Measurements from ENCODE around the gene NDUFB8. TPM values are rescaled to one million over a fixed set of nuclear protein-coding genes. Genes with fewer than 3 reads are reported as not detected.

NDUFB8 gene
- total and polyA plus RNA-seq, 2 donors from 2014 or later: 162 to 638 TPM

- no peaks in the 10 kb centered on the region for H3K36me3 ChIP-seq (ENCODE audit: control insufficient read depth in 2 of 3, insufficient read depth in 3 of 3, low read length in 3 of 3)
- H3K9me3 ChIP-seq (ENCODE audit: control insufficient read depth in 2 of 3, insufficient read depth in 1 of 3, low read length in 3 of 3): no peaks in the 10 kb centered on the region
- H3K9ac ChIP-seq (ENCODE audit: low read length in 3 of 3): no peak overlapping the region
- no peak for FAIRE-seq
- H3K27me3 ChIP-seq (ENCODE audit: control insufficient read depth, insufficient read depth, low read length): peaks cover 5% of the 10 kb centered on the region
- H3K4me3 ChIP-seq (ENCODE audit: low read length in 3 of 3): no peak overlapping the region
- intact Hi-C loops (cut with DNase I): loop anchor here (10.0 kb wide), 1 partner anchor 313 kb away; no protein-coding TSS in a partner anchor
- TF ChIP-seq CTCF (IDR thresholded peaks at IDR 0.05; ENCODE audit: borderline replicate concordance, extremely low read depth, insufficient read depth): peak; percentile 99
- no peaks in the 10 kb centered on the region for H3K4me1 ChIP-seq (ENCODE audit: control insufficient read depth in 2 of 3, insufficient read depth in 2 of 3, low read depth in 1 of 3, low read length in 3 of 3)
- no peak overlapping the region for H3K27ac ChIP-seq (ENCODE audit: low read depth in 2 of 2, low read length in 2 of 2)
- peak; percentile 90 to 94 (median 93) for DNase-seq
Observed at GRCh38 chr10:100562008-100562672, 32.5 kb upstream of the NDUFB8 start.

- Histone ChIP-seq H3K9me3 (ENCODE audit: control insufficient read depth in 2 of 3, insufficient read depth in 1 of 3, low read length in 3 of 3) (no peaks in the 10 kb centered on the region), H3K27me3 (ENCODE audit: control insufficient read depth, insufficient read depth, low read length) (peaks cover 5% of the 10 kb centered on the region), H3K4me3 (ENCODE audit: low read length in 3 of 3) (no peak overlapping the region), H3K4me1 (ENCODE audit: control insufficient read depth in 2 of 3, insufficient read depth in 2 of 3, low read depth in 1 of 3, low read length in 3 of 3) (no peaks in the 10 kb centered on the region), H3K27ac (ENCODE audit: low read depth in 2 of 2, low read length in 2 of 2) (no peak overlapping the region), H3K9ac (ENCODE audit: low read length in 3 of 3) (no peak overlapping the region), H3K36me3 (ENCODE audit: control insufficient read depth in 2 of 3, insufficient read depth in 3 of 3, low read length in 3 of 3) (no peaks in the 10 kb centered on the region)
- intact Hi-C loops (cut with DNase I): loop anchor here (10.0 kb wide), 1 partner anchor 314 kb away; no protein-coding TSS in a partner anchor
- DNase-seq (no peak), FAIRE-seq (no peak)
- no peak for TF ChIP-seq CTCF (IDR thresholded peaks at IDR 0.05; ENCODE audit: borderline replicate concordance, extremely low read depth, insufficient read depth)
Observed at GRCh38 chr10:100561005-100561404, 31.3 kb upstream of the NDUFB8 start.

GRCh38 chr10:100560248-100560647 lies 30.6 kb upstream of the NDUFB8 start:
- Histone ChIP-seq H3K4me1 (ENCODE audit: control insufficient read depth in 2 of 3, insufficient read depth in 2 of 3, low read depth in 1 of 3, low read length in 3 of 3) (peaks cover 0 to 2% (median 0%) of the 10 kb centered on the region in 3 donors), H3K9ac (ENCODE audit: low read length in 3 of 3) (no peak overlapping the region), H3K27ac (ENCODE audit: low read depth in 2 of 2, low read length in 2 of 2) (no peak overlapping the region), H3K36me3 (ENCODE audit: control insufficient read depth in 2 of 3, insufficient read depth in 3 of 3, low read length in 3 of 3) (no peaks in the 10 kb centered on the region), H3K27me3 (ENCODE audit: control insufficient read depth, insufficient read depth, low read length) (peaks cover 5% of the 10 kb centered on the region), H3K9me3 (ENCODE audit: control insufficient read depth in 2 of 3, insufficient read depth in 1 of 3, low read length in 3 of 3) (no peaks in the 10 kb centered on the region), H3K4me3 (ENCODE audit: low read length in 3 of 3) (no peak overlapping the region)
- DNase-seq (no peak), FAIRE-seq (no peak)
- intact Hi-C loops (cut with DNase I): loop anchor here (10.0 kb wide), 1 partner anchor 315 kb away; no protein-coding TSS in a partner anchor
- TF ChIP-seq CTCF (IDR thresholded peaks at IDR 0.05; ENCODE audit: borderline replicate concordance, extremely low read depth, insufficient read depth): no peak

All from kidney (tissue), 14 donors.